HG03097 (cell line): ENCODE results near the gene DOCK9.

Experiments
- ATAC-seq: cut with Tn5 transposase; IDR thresholded peaks from one replicate; pipeline ENCODE4 v1.9.1; 2021; ENCODE audit not compliant: unreplicated experiment, low FRiP score

Gene DOCK9

DNA sequence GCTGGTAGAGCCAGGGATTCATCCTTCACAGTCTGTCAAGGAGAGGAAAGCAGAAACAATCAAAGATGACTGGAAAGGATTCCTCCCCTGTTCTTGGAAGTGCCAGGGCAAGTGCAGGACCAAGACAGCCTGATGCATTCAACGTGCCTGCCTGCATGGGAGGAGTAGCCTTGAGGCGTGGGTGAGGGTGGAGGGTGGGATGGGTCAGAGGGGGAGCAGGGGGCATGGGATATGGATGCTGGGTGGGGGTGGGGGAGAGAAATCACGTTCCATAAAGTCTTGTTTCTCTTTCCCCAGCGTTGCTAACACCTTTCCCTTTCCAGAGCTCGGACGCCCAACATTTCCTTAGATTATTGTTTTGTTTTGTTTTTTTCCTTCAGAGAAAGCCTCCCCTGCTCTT is 117.4 kb downstream of the DOCK9 start:
- ATAC-seq = no peak

DNA sequence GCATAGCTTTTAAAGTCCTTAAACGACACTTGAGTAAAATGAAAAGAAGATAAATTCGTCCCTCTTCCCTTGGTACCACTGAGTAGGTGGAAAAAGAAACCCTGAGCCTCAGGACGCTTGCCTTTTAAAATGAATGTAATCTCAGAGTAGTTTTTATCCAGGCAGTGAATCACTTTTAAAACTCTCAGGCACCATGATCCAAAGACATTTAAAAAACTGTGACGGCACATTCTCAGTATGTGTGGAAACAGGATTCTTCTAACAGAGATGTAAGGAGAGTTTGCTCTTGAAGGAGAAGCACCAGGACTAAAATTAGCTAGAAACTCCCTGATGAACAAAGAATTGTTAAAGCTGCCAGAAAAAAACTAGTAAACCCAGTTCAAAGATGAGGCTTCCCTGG is 119.7 kb downstream of the DOCK9 start:
- no peak for ATAC-seq

DNA sequence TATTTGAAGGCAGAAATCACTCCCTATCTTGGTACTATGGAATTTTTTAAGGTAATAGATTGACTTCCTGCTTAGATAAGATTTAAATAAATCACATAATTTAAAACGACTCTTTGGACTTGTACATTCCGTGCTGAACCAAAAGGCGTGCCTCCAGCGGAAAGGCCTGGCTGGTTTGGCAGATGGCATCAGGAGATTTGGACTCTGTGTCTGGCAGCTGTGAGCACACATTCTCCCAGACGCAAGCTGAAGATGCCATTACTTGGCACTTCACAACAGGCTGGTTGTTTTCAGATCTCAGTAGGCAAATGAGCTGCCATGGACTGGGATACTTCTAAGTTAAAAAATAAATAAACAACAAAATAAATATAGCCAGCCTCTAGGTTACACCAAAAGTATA is 120.9 kb downstream of the DOCK9 start:
- ATAC-seq = no peak

DNA sequence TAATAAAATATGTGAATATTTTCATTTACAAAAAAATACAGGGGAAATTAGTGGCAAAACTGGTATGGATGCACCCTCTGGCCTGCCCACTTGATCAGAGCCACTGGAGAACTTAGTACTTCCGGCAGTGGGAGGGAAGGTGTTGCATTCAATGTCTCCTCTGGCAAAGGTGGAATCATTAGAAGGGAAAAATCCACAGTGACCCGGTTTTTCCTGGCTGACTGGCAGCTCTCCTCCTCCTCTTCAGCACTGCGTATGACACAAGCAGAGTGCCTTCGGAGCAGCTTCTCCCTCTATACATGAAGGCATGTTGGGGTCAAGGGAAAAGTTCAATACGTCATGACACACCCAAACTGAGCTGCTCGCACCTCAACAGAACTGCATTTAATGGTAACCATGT is 123.4 kb downstream of the DOCK9 start:
- ATAC-seq = no peak

DNA sequence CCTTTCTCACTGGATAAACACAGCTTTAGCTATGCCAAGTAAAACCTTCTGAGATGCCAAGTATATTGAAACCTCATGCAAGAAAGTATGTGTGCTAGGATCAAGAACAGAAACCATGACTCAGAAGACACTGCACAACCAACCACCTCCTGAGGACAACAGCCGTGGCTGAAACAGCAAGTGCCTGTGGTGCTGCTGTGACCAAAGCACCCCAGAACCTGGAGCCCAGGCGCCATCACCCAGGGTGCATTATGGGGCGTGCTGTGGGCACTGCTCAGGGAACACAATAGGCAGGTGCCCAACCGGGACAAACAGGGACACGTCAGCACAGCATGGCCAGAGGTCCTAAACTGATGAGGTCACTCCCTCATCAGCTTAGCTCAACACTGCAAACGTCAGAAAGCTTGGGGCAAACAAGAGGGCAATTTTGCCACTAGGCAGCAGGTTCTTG is 124.1 kb downstream of the DOCK9 start:
- peak; percentile 97 for ATAC-seq

DNA sequence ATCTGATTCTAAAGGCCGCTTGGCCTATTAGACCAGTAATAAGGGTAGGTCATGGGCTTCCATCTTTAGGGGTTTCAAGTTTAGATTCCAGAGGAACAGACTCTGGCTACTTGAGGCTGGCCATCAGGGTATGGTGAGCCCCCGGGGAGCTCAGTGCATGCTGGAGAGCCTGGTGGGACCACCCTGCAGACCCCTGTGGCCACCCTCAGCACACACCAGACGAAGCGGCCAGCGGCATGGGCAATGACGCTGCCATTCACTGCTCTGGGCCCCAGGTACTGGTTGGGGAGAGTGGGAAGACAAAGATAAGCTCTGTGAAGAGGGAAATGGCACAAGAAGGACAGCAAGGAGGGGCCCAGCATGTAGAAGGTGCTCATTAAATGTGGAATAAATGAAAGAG is 126.6 kb downstream of the DOCK9 start:
- no peak for ATAC-seq

DNA sequence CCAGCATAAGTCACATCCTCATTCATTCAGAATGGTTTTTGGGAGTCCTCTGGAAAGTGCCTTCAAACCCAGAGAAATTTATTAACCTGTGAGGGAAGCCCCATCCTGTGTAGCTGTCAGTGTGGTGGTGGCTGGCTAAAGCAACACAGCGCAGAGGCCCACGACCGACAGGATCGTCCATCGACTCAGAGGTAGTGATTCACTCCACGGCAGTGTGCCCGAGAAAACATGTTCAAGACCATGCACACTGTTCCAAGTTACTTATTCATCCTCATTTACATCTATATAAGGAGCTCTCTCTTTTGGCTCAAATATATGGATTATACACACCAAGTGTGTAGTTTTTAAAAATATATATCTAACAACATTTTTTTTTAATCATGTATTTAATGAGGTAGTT is 129.1 kb downstream of the DOCK9 start:
- ATAC-seq = no peak

DNA sequence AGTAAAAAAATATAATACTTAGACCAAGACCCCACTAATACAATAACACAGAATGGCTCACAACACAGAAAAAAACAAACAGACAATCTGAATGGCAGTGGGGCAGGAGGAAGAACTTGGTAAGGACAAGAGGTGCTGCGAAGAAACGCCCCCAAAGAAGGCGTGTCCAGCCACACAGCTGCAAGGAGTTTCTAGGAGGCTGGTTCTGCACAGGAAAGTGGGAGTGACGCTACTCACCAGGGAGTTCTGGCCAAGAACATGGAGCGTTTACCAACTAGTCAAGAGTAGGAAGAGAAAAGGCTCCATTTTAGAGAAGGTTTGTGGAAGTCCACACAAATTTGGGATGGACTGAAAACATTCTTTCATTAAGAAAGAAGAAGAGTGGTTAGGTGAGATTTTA is 130.1 kb downstream of the DOCK9 start:
- no peak for ATAC-seq

DNA sequence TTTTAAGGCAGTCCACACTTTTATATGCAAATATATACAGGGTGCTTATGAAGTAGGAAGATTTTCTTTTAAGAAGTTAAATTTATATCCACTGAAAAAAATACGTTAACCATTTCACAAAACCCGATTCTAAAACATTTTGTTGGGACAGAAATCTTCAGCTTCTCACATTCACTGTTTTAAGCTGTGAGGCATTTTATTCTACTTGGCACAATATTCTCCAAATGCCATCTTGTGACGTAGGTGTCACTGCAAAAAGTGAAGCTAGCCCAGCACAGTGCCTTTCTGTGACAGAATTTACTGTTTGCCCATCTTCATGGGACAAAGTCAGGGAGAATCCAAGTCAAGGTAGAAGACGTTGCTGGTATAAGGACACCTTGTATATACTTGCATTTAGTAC is 130.9 kb downstream of the DOCK9 start:
- no peak for ATAC-seq

DNA sequence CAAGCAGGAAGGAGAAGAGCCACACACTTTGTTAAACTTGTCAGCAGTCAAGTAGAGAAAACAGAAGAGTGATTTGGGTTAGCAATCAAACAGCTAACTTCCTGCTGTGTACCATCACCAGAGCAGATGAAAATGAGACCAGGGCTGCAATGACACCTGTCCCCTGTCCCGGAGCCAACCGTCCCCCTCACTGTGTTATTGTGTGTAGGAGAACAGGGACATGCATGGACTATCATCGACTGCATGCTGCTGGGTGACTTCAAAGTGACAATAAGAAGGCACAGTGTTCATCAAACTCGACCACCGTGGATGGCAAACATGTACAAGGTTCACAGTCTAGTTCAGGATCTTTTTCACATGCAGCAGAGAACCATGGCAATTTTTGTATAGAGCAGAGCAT is 131.3 kb downstream of the DOCK9 start:
- ATAC-seq = no peak

DNA sequence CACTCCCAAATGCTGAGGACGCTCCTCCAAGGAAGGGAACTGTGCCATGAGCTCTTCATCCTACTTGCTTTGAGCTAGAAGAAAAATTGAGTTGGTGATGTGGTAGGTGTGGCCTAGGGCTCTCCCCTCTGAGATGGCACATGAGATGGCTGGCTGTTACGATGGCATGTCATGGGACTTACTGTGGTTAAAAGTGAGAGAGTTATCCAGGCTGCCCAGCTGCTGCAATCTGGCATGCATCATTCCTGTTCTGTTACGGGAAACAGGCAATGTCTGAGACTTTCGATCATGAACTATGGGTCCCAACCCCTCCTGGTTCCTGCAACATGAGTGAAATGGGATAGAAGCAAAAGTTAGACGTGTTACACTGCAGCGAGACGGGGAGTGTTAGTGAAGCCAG is 132.1 kb downstream of the DOCK9 start:
- no peak for ATAC-seq

DNA sequence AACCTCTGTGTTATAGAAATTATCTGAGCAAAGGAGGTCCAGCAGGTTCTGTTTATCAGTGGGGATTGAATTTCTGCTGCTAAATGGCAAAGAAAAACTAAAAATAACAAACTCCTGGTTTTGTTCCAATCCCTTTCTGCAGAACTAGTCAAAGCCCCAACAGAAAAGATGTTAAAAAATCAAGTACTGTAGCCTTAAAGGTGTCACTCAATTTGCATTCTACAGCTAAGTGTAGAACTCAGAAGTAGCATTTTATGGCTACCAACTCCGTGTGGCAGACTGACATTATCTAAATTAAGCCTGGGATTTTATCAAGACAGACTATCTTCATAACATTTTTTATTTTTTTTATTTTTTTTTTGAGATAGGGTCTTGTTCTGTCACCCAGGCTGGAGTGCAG is 133.8 kb downstream of the DOCK9 start:
- no peak for ATAC-seq

DNA sequence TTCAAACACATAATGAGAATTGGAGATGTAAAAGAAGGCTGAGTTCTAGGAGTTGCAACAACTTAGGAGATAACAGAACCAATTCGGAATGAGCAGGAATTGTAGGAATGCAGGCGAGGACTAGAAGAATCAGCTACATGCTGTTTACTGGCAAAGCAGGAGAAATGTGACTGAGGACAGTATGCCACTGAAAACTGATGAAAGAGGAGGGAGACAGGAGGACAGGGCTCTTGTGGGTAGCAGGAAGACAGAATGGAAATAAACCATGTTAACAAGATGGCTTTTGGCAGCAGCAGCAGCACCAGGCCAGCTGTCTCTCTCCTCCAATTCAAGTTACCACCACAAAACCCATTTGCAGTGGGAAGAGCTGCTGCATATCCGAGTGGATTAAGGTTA is 134.4 kb downstream of the DOCK9 start:
- ATAC-seq = no peak

DNA sequence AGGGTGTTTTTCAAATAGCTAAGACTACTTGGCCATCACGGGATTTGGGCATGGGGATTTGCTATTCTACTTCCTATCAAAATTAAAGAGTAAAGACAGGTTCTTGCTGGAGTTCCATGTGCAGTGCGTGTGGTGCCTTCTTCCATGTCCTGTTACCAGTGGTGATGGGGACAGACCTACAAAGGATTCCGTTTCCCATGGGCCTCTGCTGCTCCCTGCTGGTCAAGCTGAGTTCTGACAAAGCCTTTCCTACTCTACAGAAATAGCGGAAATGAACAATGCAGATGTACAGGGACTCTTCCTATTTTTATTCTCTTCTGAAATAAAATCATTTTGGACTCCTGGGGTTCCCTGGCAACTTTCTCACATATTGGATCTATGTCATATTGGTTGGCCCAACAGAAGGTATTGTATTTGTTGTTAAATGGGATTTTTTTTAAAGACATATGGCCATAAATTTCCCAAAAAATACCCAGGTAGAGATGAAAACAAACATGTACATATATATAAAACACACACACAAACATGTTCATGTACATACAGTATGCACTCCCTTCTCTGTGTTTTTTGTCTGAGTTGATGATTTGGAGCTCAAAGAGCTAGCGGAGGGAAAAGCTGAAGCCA is 134.9 kb downstream of the DOCK9 start:
- peak; percentile 75 for ATAC-seq

DNA sequence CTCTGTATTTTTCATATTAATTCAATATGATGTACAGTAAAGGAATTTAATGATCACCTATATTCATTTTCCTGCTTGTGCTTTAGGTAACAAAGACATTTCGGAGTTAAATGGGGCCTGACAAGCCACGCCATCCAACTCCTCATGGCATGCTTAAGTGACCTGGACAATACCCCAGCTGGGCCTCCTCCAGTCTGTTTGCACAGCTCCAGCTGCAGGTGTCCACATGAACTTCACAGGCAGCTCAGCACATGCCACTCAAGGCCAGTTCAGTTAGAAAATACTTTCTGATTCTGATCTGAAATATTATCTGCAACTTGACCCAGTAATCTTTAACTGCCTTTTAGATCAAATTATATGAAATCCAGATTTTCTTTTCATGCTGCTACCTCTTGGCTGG is 135.8 kb downstream of the DOCK9 start:
- ATAC-seq = no peak

DNA sequence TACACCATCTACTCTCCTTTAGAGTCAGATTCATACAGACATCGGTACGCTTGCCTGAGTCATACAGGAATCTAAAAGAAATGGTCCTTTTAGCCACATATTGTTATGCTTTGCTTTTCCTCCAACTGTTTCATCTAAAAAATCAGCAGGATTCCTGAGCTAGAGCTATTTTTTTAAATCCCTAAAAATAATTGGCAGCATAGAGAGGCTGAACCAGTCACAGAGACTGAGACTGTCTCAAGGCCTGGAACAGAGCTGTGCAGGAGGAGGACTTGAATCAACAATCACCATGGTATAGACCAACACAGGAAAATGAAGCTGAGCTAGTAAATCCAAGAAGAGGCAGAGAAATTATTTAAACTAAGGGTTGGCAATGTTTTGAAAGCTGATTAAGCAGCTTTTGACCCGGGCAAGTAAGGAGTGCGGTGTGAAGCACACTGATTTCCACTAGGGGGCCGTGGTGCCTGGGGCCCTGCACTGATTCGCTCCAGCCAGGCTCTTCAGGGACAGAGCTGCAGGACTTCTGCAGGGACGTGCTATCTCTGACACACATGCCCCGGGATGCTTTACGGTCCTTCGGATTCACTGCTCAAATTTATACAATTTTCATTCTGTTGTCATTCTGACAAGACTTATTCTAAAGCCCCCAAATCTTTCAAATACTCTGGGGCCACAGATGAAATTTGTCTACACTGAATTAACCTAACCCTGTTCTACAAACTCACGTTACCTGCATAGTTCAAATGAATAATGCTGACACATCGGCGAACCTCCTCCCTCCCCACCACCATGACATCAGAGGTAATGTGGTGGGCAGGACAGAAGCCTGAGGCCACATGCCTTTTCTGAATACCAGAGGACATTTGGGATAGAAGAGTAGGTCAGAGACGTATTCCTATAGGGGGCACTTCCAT is 137.8 kb downstream of the DOCK9 start:
- peak; percentile 85 for ATAC-seq

DNA sequence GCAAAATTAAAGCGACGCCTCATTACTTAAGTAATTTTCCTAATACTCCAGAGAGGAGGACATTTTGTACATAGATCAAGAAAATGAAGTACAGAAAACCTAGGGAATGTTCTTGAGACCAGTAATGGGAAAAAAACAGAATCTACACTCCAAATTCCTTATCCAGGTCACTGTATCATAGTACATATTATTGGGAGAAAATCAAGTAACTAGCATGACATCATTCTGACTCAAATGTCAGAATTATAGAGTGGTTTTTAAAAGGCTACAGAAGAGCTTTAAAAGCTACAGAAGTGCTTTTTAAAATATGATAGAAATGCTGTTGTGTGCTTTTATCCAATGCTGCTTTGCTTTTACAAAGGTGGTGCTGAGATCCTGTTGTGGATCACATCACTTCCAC is 139.1 kb downstream of the DOCK9 start:
- no peak for ATAC-seq

DNA sequence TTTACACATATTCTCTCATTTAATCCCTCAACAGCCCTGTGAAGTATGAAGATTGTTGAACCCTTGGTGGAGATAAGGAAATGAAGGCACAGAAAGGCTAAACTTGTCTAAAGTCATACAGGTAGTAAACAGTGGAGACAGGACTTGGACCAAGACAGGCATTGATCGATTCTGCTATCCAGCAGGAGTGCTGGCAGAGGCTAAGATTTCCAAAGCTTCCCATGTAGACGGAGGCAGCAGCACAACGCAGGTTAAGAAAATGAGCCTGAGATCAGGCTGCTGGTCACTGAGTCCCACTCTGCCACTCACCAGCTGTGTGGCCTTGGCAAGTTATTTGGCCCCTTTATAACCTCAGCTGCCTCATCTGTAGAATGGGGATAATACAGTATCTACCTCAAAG is 140.0 kb downstream of the DOCK9 start:
- ATAC-seq = no peak

DNA sequence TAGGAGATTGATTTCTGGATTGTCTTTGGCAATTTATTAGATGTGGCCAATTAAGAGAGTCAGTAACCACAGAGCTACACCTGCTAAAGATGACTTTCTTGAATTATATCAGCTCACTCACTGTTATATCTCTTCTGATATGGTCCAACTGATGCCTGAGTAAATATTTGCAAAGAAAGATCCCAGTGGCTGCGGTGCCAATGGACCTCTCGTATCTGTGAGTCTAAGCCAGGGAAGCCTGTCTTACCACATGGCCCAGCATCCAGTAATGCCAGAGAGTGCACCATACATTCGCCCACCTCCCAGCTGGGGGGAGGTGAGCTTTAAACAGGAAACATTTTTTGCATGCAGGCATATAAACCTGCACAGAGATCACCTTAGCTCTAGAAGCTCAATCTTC is 142.7 kb downstream of the DOCK9 start:
- no peak for ATAC-seq

DNA sequence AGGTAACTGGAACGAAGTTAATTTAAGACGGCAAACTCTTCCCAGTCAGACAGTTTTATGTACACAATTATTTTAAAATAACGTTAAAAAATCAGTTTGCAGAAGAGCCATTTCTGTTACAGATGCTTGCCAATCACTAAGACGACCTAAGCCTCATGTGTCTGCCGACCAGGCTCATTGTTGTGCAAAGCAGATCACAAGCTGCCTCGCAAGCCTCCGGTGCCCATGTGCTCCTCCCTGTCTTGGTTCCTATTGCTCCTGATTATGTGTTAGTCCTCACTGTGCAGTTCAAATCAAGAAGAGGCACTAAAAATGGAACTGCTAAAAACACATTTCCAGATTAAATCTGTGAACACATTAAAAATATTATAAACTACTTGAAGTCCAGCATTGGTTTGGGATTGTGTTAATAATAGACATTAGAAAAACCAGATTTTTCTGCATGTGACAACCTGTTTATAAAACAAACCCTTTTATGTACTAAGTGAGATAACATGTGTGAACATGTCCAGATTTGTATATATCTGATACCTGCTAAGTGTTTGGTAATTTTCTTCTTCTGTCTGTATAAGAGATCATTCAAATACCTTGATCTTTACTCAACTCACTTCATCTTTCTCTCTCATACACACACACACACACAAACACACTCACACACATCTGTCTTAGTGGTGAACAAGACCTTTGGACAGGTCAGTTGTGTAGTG is 143.5 kb downstream of the DOCK9 start:
- no peak for ATAC-seq

DNA sequence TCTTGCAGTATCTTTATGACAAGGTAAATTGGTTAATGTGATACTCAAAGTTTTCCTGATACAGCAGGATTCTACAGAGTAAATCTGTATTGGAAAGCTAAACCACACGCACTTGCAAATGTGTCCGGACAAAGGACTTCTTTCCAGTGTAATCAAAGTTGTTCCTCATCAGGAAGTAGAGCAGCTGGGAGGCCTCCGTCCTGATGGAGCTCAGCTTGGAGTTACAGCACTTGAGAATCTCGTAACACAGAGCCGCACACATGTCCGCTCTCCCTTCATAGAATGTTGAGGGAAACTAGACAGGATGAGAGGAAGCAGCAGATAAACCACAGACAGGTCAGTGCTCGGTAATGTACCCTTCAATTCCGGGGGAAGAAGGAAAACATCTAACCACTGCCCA is 146.6 kb downstream of the DOCK9 start:
- ATAC-seq = no peak

DNA sequence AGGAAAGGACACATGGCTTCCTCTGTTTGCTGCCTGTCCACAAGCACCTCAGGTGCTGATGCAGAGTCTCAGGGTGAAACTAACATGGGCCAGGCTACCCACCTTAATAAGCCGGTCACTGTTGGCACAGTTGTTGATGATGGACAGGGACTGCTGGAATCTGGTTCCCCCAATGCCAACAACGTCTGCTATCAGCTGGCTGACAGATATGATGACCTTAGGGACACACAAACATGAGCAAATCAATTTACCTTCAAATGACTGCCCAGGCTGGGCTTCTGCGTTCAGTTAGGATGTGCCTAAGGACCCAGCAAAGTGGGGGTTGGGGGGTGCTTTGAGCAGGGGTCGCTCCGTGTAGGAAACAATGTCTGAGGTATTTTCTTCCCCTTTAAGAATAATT is 148.3 kb downstream of the DOCK9 start:
- no peak for ATAC-seq
